Rectal smooth muscle tissue (tissue), 1 donor: Measurements from ENCODE around the gene TACC2.
A peak's percentile ranks its signal among the peaks of the same experiment; 100 is the strongest.

ENCODE experiments used
- H3K27ac ChIP-seq: one replicate; pipeline ENCODE4 v1.7.0; 2013; ENCODE audit warnings: low read depth, low read length, inconsistent platforms
- H3K27me3 ChIP-seq: one replicate; pipeline ENCODE4 v1.7.0; 2013; ENCODE audit warnings: low read length; ENCODE audit not compliant: control insufficient read depth, insufficient read depth
- H3K36me3 ChIP-seq: one replicate; pipeline ENCODE4 v1.7.0; 2013; ENCODE audit warnings: low read length; ENCODE audit not compliant: control insufficient read depth, insufficient read depth
- H3K4me1 ChIP-seq: one replicate; pipeline ENCODE4 v1.7.0; 2013; ENCODE audit warnings: low read length; ENCODE audit not compliant: control insufficient read depth, insufficient read depth
- H3K4me3 ChIP-seq: one replicate; pipeline ENCODE4 v1.7.0; 2013; ENCODE audit warnings: low read length
- H3K9ac ChIP-seq: one replicate; pipeline ENCODE4 v1.7.0; 2013; ENCODE audit warnings: low read length

TACC2 gene

DNA sequence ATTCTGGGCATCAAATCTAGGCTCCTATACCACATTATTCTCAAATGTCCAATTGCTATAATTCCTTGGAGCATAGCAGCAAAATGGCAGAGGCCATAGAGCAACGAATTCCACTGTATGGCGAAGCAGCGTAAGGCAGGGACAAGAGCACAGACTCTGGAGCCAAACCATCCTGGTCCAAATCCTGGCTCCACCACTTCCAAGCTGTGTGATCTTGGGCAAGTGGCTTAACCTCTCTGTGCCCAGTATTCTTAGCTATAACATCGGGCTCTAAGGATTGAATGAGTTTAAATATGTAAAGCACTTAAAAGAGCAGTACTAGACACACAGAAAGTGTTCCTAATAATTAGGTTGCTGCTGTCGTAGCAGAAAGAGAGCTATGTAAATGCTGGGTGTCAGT lies 56.2 kb downstream of the TACC2 start:
- no peaks in the 10 kb centered on the region for H3K36me3 ChIP-seq
- no peak overlapping the region for H3K9ac ChIP-seq
- H3K27ac ChIP-seq, result peak overlapping the region; percentile 91
- no peaks in the 10 kb centered on the region for H3K27me3 ChIP-seq
- H3K4me3 ChIP-seq, result peak overlapping the region; percentile 25
- H3K4me1 ChIP-seq, result peaks cover 21% of the 10 kb centered on the region

- H3K4me1 ChIP-seq, result peaks cover 25% of the 10 kb centered on the region
- no peaks in the 10 kb centered on the region for H3K36me3 ChIP-seq
- H3K4me3 ChIP-seq, result no peak overlapping the region
- H3K27me3 ChIP-seq, result no peaks in the 10 kb centered on the region
- peak overlapping the region; percentile 18 for H3K27ac ChIP-seq
- H3K9ac ChIP-seq, result no peak overlapping the region
Measured at GRCh38 chr10:122047560-122047959, 58.6 kb downstream of the TACC2 start.

DNA sequence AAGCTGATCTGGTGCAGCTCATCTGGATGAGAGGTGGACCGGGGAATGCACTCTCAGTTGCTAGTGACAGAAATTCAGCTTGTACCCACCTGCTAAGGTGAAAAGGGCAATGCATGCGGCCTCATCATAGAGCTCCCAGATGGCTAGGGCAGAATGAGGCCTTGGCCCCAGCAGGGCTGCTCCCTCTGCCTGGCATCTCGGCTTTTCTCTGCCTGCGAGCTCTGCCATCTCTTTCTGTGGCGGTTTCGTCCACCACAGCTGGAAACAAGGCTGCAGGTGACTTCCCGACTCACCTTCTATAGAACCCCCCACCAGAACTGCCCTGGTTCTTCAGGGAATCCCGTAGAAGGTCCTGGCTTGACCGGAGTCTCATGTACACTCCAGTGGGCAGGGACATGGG lies 60.1 kb downstream of the TACC2 start:
- Histone ChIP-seq H3K27ac (peak overlapping the region; percentile 43), H3K36me3 (no peaks in the 10 kb centered on the region), H3K9ac (no peak overlapping the region), H3K27me3 (no peaks in the 10 kb centered on the region), H3K4me1 (peaks cover 13% of the 10 kb centered on the region), H3K4me3 (no peak overlapping the region)

- Histone ChIP-seq H3K27ac (no peak overlapping the region), H3K27me3 (no peaks in the 10 kb centered on the region), H3K9ac (no peak overlapping the region), H3K36me3 (no peaks in the 10 kb centered on the region), H3K4me3 (no peak overlapping the region), H3K4me1 (peaks cover 8% of the 10 kb centered on the region)
Measured at GRCh38 chr10:122050311-122050710, 61.3 kb downstream of the TACC2 start.

GRCh38 chr10:122050811-122051210 lies 61.8 kb downstream of the TACC2 start:
- Histone ChIP-seq H3K4me1 (peaks cover 8% of the 10 kb centered on the region), H3K27ac (no peak overlapping the region), H3K4me3 (no peak overlapping the region), H3K9ac (no peak overlapping the region), H3K27me3 (no peaks in the 10 kb centered on the region), H3K36me3 (no peaks in the 10 kb centered on the region)

GRCh38 chr10:122051609-122052385 lies 62.8 kb downstream of the TACC2 start:
- no peak overlapping the region for H3K4me3 ChIP-seq
- H3K36me3 ChIP-seq, result no peaks in the 10 kb centered on the region
- H3K27ac ChIP-seq, result peak overlapping the region; percentile 37
- peaks cover 8% of the 10 kb centered on the region for H3K4me1 ChIP-seq
- H3K9ac ChIP-seq, result no peak overlapping the region
- no peaks in the 10 kb centered on the region for H3K27me3 ChIP-seq

DNA sequence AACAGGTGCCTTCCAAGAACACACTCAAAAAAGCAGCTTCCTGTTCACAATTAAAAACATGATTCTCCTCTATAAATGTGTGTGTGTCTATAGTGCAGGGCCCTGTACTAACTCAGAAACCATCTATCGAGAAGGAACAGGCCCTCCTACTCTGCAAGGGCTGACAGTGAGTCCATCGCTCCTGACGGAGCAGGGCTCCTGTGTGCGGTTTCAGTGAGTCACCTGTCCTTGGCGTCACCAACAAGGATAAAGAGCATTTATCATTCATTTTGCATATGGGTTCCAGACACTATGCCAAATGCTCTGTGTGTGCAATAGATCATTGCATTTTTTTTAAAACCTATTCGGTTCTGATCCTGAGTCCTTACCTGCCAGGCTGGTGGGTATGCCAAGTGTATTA lies 63.7 kb downstream of the TACC2 start:
- H3K27ac ChIP-seq, result no peak overlapping the region
- H3K36me3 ChIP-seq, result no peaks in the 10 kb centered on the region
- H3K4me3 ChIP-seq, result no peak overlapping the region
- no peak overlapping the region for H3K9ac ChIP-seq
- peaks cover 6% of the 10 kb centered on the region for H3K4me1 ChIP-seq
- no peaks in the 10 kb centered on the region for H3K27me3 ChIP-seq

DNA sequence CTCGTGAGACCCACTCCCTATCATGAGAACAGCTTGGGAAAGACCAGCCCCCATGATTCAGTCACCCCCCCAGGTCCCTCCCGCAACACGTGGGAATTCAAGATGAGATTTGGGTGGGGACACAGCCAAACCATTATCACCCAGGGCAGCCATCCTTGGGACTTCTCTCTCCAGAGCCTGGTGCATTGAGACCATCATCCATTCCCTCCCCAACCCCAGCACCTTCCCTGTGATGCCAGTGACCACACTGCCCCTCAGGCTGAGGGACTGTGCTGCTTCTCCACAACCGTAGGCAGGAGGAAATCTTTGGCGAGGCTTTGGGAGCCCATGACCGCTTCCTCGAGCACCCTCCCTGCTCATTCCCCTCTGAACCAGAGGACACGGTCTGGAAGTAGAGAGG lies 64.4 kb downstream of the TACC2 start:
- Histone ChIP-seq H3K4me1 (peaks cover 6% of the 10 kb centered on the region), H3K27ac (no peak overlapping the region), H3K36me3 (no peaks in the 10 kb centered on the region), H3K4me3 (no peak overlapping the region), H3K9ac (no peak overlapping the region), H3K27me3 (no peaks in the 10 kb centered on the region)

GRCh38 chr10:122054048-122055025 lies 65.4 kb downstream of the TACC2 start:
- H3K9ac ChIP-seq, result no peak overlapping the region
- no peaks in the 10 kb centered on the region for H3K36me3 ChIP-seq
- no peaks in the 10 kb centered on the region for H3K27me3 ChIP-seq
- no peak overlapping the region for H3K27ac ChIP-seq
- H3K4me1 ChIP-seq, result peaks cover 4% of the 10 kb centered on the region
- no peak overlapping the region for H3K4me3 ChIP-seq

GRCh38 chr10:122055252-122055651 lies 66.3 kb downstream of the TACC2 start:
- Histone ChIP-seq H3K4me3 (no peak overlapping the region), H3K27me3 (no peaks in the 10 kb centered on the region), H3K4me1 (peaks cover 4% of the 10 kb centered on the region), H3K9ac (no peak overlapping the region), H3K36me3 (no peaks in the 10 kb centered on the region), H3K27ac (no peak overlapping the region)

GRCh38 chr10:122056431-122057094 lies 67.6 kb downstream of the TACC2 start:
- H3K9ac ChIP-seq, result no peak overlapping the region
- no peaks in the 10 kb centered on the region for H3K36me3 ChIP-seq
- no peaks in the 10 kb centered on the region for H3K4me1 ChIP-seq
- no peak overlapping the region for H3K4me3 ChIP-seq
- H3K27ac ChIP-seq, result no peak overlapping the region
- H3K27me3 ChIP-seq, result no peaks in the 10 kb centered on the region

DNA sequence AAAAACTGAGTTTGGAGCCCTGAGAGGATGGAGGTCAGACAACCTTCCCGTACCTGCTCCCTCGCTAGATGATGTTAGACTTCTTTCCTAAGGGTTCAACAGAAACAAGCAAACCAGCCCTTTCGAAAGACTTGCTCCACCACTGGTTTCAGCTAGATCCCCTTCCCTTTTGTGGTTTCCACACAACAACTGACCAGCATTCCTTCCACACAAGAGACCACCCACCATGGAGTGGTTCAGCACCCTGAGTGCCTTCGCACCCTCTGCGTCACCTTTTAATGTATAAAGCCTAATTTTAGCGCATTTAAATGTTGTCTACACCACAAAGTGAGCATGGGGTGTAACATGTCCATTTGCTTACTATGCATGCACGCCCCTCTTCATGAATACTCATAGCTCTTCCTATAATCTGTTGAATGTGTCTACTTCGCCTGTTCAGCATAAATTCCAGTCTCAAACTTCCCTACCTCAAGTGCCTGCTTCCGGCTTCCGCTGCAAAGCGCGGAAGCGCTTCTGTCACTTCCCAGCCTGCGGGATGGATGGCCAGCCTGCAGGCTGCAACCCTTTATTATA lies 69.0 kb downstream of the TACC2 start:
- Histone ChIP-seq H3K9ac (no peak overlapping the region), H3K27ac (no peak overlapping the region), H3K27me3 (no peaks in the 10 kb centered on the region), H3K4me3 (no peak overlapping the region), H3K4me1 (peaks cover 6% of the 10 kb centered on the region), H3K36me3 (no peaks in the 10 kb centered on the region)
